Neural crest cell (in vitro differentiated cells): ENCODE data around the gene TMC1. TPM values are rescaled to one million over a fixed set of nuclear protein-coding genes. Genes with fewer than 3 reads are reported as not detected.
A peak's percentile ranks its signal among the peaks of the same experiment; 100 is the strongest.

Experiments
- DNase-seq: peaks from one replicate; pipeline ENCODE4 v3.0.0; 2021; ENCODE audit warnings: low read depth, mixed read lengths, low spot score
- H3K27ac Mint-ChIP-seq: one replicate; pipeline ENCODE4 v1.8.0; 2021; ENCODE audit warnings: mild to moderate bottlenecking, mixed read lengths; ENCODE audit not compliant: unreplicated experiment
- H3K27me3 Mint-ChIP-seq: 2 replicates; pipeline ENCODE4 v1.8.0; 2021; ENCODE audit warnings: low read depth, mild to moderate bottlenecking, mixed read lengths
- H3K36me3 Mint-ChIP-seq: 2 replicates; pipeline ENCODE4 v1.8.0; 2021; ENCODE audit warnings: low read depth, mild to moderate bottlenecking, mixed read lengths
- H3K4me1 Mint-ChIP-seq: 2 replicates; pipeline ENCODE4 v1.8.0; 2021; ENCODE audit warnings: mixed read lengths
- H3K4me3 Mint-ChIP-seq: one replicate; pipeline ENCODE4 v1.8.0; 2021; ENCODE audit warnings: mild to moderate bottlenecking, mixed read lengths
- H3K9me3 Mint-ChIP-seq: 2 replicates; pipeline ENCODE4 v1.8.0; 2021; ENCODE audit warnings: mixed read lengths
- CTCF ChIP-seq: fragments of 200-600 bp; sonication (generic); conservative IDR thresholded peaks from 2 replicates; pipeline ENCODE4 v1.5.0; 2021; ENCODE audit warnings: antibody characterized with exemption, mild to moderate bottlenecking
- total RNA-seq: library from RNA; stranded (reverse); gene quantifications from 2 replicates; pipeline ENCODE4 v1.2.1, GENCODE V29; 2021

The TMC1 gene
- total RNA-seq, 1 donor from 2014 or later = 0.33 TPM

DNA sequence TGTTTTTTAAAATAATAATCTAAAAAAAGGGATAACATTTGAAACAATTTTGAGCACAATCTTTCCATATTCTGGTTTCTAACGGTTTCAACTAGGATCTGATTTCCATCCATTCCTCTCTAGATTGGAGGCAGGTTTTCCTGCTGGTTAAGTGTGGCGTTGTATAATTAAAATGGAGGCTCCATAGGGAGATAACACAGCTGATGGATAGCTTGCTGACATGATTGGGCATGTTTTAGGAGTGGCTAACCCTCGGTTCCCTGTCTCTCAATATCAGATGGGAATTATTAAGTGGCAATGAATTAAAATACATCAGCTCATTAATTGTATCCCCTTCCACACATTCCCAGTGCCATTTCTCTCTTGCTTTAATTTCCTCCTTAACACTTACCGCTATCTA, 222.4 kb downstream of the TMC1 start:
- Mint-ChIP-seq H3K4me3 (no peak overlapping the region), H3K27ac (no peak overlapping the region), H3K27me3 (no peaks in the 10 kb centered on the region), H3K4me1 (peaks cover 16% of the 10 kb centered on the region), H3K36me3 (peaks cover 5% of the 10 kb centered on the region), H3K9me3 (peaks cover 4% of the 10 kb centered on the region)
- TF ChIP-seq CTCF = no peak
- DNase-seq = no peak

DNA sequence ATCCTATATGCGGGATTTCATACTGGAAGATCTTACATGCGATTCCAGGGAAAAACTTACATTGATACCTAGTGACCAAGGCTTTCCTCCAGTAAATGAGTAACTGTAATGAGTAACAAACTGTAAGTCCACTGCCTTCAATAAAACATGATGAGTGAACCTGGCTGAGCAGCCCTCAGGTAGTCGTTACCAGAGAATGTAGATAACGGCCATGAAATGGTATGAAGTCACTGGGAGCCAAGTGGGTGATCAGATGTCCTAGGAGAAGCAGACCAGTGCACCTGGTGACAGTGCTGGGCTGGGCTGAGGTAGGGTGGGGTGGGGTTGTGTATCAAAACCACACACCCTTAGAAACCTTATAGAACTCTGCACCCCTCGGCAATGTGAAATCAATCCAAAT, 227.9 kb downstream of the TMC1 start:
- Mint-ChIP-seq H3K27ac (no peak overlapping the region), H3K4me1 (peaks cover 21% of the 10 kb centered on the region), H3K9me3 (no peaks in the 10 kb centered on the region), H3K36me3 (no peaks in the 10 kb centered on the region), H3K4me3 (no peak overlapping the region), H3K27me3 (no peaks in the 10 kb centered on the region)
- DNase-seq = no peak
- no peak for TF ChIP-seq CTCF

- H3K27me3 Mint-ChIP-seq = no peaks in the 10 kb centered on the region
Measured at GRCh38 chr9:72751541-72751940, 230.1 kb downstream of the TMC1 start.

GRCh38 chr9:72753266-72753893, 232.0 kb downstream of the TMC1 start:
- Mint-ChIP-seq H3K36me3 (no peaks in the 10 kb centered on the region), H3K9me3 (no peaks in the 10 kb centered on the region), H3K4me3 (no peak overlapping the region), H3K27me3 (no peaks in the 10 kb centered on the region), H3K27ac (no peak overlapping the region), H3K4me1 (peaks cover 31% of the 10 kb centered on the region)
- DNase-seq = no peak
- peak; percentile 44 for TF ChIP-seq CTCF

More at GRCh38 chr9:72751541-72751940, 230.1 kb downstream of the TMC1 start:
- Mint-ChIP-seq H3K9me3 (no peaks in the 10 kb centered on the region), H3K27ac (no peak overlapping the region), H3K4me1 (peaks cover 29% of the 10 kb centered on the region), H3K36me3 (no peaks in the 10 kb centered on the region), H3K4me3 (no peak overlapping the region)
- no peak for DNase-seq
- TF ChIP-seq CTCF = no peak

DNA sequence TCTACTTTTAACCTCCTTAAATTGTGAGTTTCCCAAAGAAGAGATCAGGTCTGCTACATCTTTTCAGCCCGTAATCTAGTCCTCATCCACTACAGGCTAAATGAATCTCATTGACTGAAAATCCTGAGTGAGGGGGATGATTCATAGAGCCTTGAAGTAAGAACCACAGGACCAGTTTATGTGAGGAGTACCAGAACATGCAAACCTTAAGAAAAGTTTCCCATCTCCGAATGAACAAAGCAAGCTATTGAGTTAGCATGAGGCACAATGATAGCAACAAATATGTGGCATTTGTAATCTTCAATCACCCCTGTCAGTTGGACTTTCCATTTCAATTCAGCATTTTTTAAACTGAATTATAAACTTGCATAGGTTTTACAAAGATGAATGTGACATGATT, 234.4 kb downstream of the TMC1 start:
- DNase-seq = no peak
- Mint-ChIP-seq H3K36me3 (no peaks in the 10 kb centered on the region), H3K4me3 (no peak overlapping the region), H3K4me1 (peaks cover 22% of the 10 kb centered on the region), H3K9me3 (no peaks in the 10 kb centered on the region), H3K27me3 (no peaks in the 10 kb centered on the region), H3K27ac (no peak overlapping the region)
- TF ChIP-seq CTCF = no peak
